Measurements from ENCODE around the gene SHLD2.
A peak's percentile ranks its signal among the peaks of the same experiment; 100 is the strongest.
"Not testable (repeated sequence)": the region's sequence is repeated elsewhere in the genome, so short reads cannot be mapped to it uniquely, and the experiment has no call there.

The SHLD2 gene

GRCh38 chr10:87163414-87163813, 68.4 kb downstream of the SHLD2 start:
- H3K4me3 ChIP-seq; H3K27ac ChIP-seq; DNase-seq (ENCODE audit: low spot score): not testable (repeated sequence)

GRCh38 chr10:87169857-87170256, 74.9 kb downstream of the SHLD2 start:
- H3K4me3 ChIP-seq; DNase-seq (ENCODE audit: low spot score); H3K27ac ChIP-seq: not testable (repeated sequence)

- H3K27ac ChIP-seq; DNase-seq (ENCODE audit: low spot score): not testable (repeated sequence)
Observed at GRCh38 chr10:87170705-87171104, 75.7 kb downstream of the SHLD2 start.

GRCh38 chr10:87171670-87172069, 76.7 kb downstream of the SHLD2 start:
- H3K4me3 ChIP-seq; H3K27ac ChIP-seq; DNase-seq (ENCODE audit: low spot score): not testable (repeated sequence)

More at GRCh38 chr10:87170705-87171104, 75.7 kb downstream of the SHLD2 start:
- H3K4me3 ChIP-seq, result not testable (repeated sequence)

- not testable (repeated sequence) for H3K4me3 ChIP-seq; DNase-seq (ENCODE audit: low spot score); H3K27ac ChIP-seq
Observed at GRCh38 chr10:87172178-87172577, 77.2 kb downstream of the SHLD2 start.

GRCh38 chr10:87177587-87177986, 82.6 kb downstream of the SHLD2 start:
- DNase-seq (ENCODE audit: low spot score); H3K4me3 ChIP-seq; H3K27ac ChIP-seq: not testable (repeated sequence)

GRCh38 chr10:87184421-87184820, 89.4 kb downstream of the SHLD2 start:
- not testable (repeated sequence) for H3K27ac ChIP-seq; DNase-seq (ENCODE audit: low spot score)

GRCh38 chr10:87186016-87186415, 91.0 kb downstream of the SHLD2 start:
- not testable (repeated sequence) for H3K4me3 ChIP-seq; H3K27ac ChIP-seq; DNase-seq (ENCODE audit: low spot score)

More at GRCh38 chr10:87184421-87184820, 89.4 kb downstream of the SHLD2 start:
- not testable (repeated sequence) for H3K4me3 ChIP-seq

GRCh38 chr10:87187573-87187972, 92.6 kb downstream of the SHLD2 start:
- H3K27ac ChIP-seq; DNase-seq (ENCODE audit: low spot score); H3K4me3 ChIP-seq: not testable (repeated sequence)

- H3K4me3 ChIP-seq; DNase-seq (ENCODE audit: low spot score); H3K27ac ChIP-seq: not testable (repeated sequence)
Observed at GRCh38 chr10:87191841-87192240, 96.8 kb downstream of the SHLD2 start.

- H3K27ac ChIP-seq, result peak overlapping the region in 1 of 2 donors; percentile 35
- peak overlapping the region; percentile 52 for H3K4me3 ChIP-seq
- not testable (repeated sequence) for DNase-seq (ENCODE audit: low spot score)
Observed at GRCh38 chr10:87200924-87201323, 105.9 kb downstream of the SHLD2 start.

- H3K4me3 ChIP-seq, result peak overlapping the region; percentile 91
- not testable (repeated sequence) for DNase-seq (ENCODE audit: low spot score)
- H3K27ac ChIP-seq, result peak overlapping the region in 1 of 2 donors; percentile 89
Observed at GRCh38 chr10:87204801-87205200, 109.8 kb downstream of the SHLD2 start.

GRCh38 chr10:87206922-87207321, 111.9 kb downstream of the SHLD2 start:
- not testable (repeated sequence) for H3K4me3 ChIP-seq; DNase-seq (ENCODE audit: low spot score)
- H3K27ac ChIP-seq, result peak overlapping the region in 1 of 2 donors; percentile 14

- not testable (repeated sequence) for DNase-seq (ENCODE audit: low spot score); H3K27ac ChIP-seq; H3K4me3 ChIP-seq
Observed at GRCh38 chr10:87210309-87210708, 115.3 kb downstream of the SHLD2 start.

GRCh38 chr10:87211848-87212247, 116.8 kb downstream of the SHLD2 start:
- not testable (repeated sequence) for DNase-seq (ENCODE audit: low spot score); H3K27ac ChIP-seq; H3K4me3 ChIP-seq

- peak overlapping the region in 1 of 2 donors; percentile 22 for H3K27ac ChIP-seq
- DNase-seq (ENCODE audit: low spot score), result not testable (repeated sequence)
Observed at GRCh38 chr10:87213150-87213765, 118.3 kb downstream of the SHLD2 start.

GRCh38 chr10:87213806-87214205, 118.8 kb downstream of the SHLD2 start:
- DNase-seq (ENCODE audit: low spot score); H3K4me3 ChIP-seq; H3K27ac ChIP-seq: not testable (repeated sequence)

More at GRCh38 chr10:87213150-87213765, 118.3 kb downstream of the SHLD2 start:
- H3K4me3 ChIP-seq, result not testable (repeated sequence)

GRCh38 chr10:87216120-87216519, 121.1 kb downstream of the SHLD2 start:
- not testable (repeated sequence) for H3K27ac ChIP-seq; H3K4me3 ChIP-seq; DNase-seq (ENCODE audit: low spot score)

- DNase-seq (ENCODE audit: low spot score); H3K4me3 ChIP-seq; H3K27ac ChIP-seq: not testable (repeated sequence)
Observed at GRCh38 chr10:87219370-87219769, 124.4 kb downstream of the SHLD2 start.

GRCh38 chr10:87222789-87223188, 127.8 kb downstream of the SHLD2 start:
- not testable (repeated sequence) for DNase-seq (ENCODE audit: low spot score); H3K4me3 ChIP-seq; H3K27ac ChIP-seq

Measured in coronary artery (tissue), 2 donors.